Endothelial cell of umbilical vein (primary cell): ENCODE measurements around the gene KISS1R.

ENCODE experiments used
- EZH2 ChIP-seq: IDR thresholded peaks from 2 replicates; pipeline ENCODE4 v1.6.1; 2012; ENCODE audit warnings: borderline replicate concordance, low read depth, mild to moderate bottlenecking, moderate library complexity, low read length, inconsistent platforms; ENCODE audit not compliant: severe bottlenecking
- FOS ChIP-seq: IDR thresholded peaks from 2 replicates; pipeline ENCODE4 v1.6.1; 2011; ENCODE audit warnings: mild to moderate bottlenecking, low read length, moderate library complexity, borderline replicate concordance; ENCODE audit not compliant: insufficient read depth
- GATA2 ChIP-seq: IDR thresholded peaks from 2 replicates; pipeline ENCODE4 v1.7.0; 2011; ENCODE audit warnings: low read depth, mild to moderate bottlenecking, moderate library complexity, mixed read lengths, low read length; ENCODE audit not compliant: insufficient read length, insufficient read depth
- MAX ChIP-seq: IDR thresholded peaks from 2 replicates; pipeline ENCODE4 v1.6.1; 2011; ENCODE audit not compliant: insufficient read depth, insufficient read length
- MYC ChIP-seq: IDR thresholded peaks from one replicate; pipeline ENCODE4 v1.6.1; 2011; ENCODE audit warnings: mild to moderate bottlenecking, low read depth, low read length
- POLR2A ChIP-seq: IDR thresholded peaks from 2 replicates; pipeline ENCODE4 v1.6.1; 2012; ENCODE audit warnings: low read depth, mild to moderate bottlenecking, control low read depth, low read length
- POLR2AphosphoS5 ChIP-seq: IDR thresholded peaks from 2 replicates; pipeline ENCODE4 v1.6.1; 2012; ENCODE audit warnings: low read depth, mild to moderate bottlenecking, control low read depth, low read length, moderate library complexity; ENCODE audit not compliant: insufficient read depth
- TF ChIP-seq, protein P1 (sequence below), 2 donors: IDR thresholded peaks; 1 replicate in 1 of 2; 2 replicates in 1 of 2; pipeline ENCODE4 v1.5.1; 2011; ENCODE audit warnings: low read length in 2 of 2, mild to moderate bottlenecking in 2 of 2, moderate library complexity in 2 of 2, control low read depth in 1 of 2, inconsistent platforms in 1 of 2, low read depth in 1 of 2; ENCODE audit not compliant: insufficient read depth in 1 of 2; ENCODE audit errors: extremely low read depth in 1 of 2

DNA sequence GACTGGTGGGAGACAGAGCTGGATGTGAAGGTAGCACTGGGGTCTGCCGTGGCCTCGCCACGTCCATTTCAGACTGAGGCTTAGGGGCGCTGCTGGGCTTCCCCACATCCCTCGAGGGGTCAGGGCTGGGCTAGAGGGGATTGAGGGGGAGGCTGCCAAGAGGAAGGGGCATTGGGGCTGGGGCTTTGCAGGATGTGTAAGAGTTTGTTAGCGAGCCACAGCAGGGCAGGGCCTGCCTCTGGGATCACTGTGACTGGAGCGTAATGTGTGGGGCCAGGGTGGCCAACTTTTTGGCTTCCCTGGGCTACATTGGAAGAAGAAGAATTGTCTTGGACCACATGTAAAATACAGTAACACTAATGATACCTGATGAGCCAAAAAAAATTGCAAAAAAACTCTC is 22.8 kb downstream of the KISS1R start:
- TF ChIP-seq, protein P1, sequence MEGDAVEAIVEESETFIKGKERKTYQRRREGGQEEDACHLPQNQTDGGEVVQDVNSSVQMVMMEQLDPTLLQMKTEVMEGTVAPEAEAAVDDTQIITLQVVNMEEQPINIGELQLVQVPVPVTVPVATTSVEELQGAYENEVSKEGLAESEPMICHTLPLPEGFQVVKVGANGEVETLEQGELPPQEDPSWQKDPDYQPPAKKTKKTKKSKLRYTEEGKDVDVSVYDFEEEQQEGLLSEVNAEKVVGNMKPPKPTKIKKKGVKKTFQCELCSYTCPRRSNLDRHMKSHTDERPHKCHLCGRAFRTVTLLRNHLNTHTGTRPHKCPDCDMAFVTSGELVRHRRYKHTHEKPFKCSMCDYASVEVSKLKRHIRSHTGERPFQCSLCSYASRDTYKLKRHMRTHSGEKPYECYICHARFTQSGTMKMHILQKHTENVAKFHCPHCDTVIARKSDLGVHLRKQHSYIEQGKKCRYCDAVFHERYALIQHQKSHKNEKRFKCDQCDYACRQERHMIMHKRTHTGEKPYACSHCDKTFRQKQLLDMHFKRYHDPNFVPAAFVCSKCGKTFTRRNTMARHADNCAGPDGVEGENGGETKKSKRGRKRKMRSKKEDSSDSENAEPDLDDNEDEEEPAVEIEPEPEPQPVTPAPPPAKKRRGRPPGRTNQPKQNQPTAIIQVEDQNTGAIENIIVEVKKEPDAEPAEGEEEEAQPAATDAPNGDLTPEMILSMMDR (IDR thresholded peaks at IDR 0.05; ENCODE audit: extremely low read depth in 1 of 2, insufficient read depth in 1 of 2, low read depth in 1 of 2, low read length in 2 of 2), result no peak
- TF ChIP-seq POLR2A (no peak), EZH2 (no peak), POLR2AphosphoS5 (no peak), MAX (no peak), FOS (no peak), MYC (no peak), GATA2 (no peak)
